Measurements from ENCODE around the gene ANKFY1.
"Not testable (repeated sequence)": the region's sequence is repeated elsewhere in the genome, so short reads cannot be mapped to it uniquely, and the experiment has no call there.

ANKFY1 gene

GRCh38 chr17:4143563-4144421 lies 120.0 kb downstream of the ANKFY1 start:
- peak overlapping the region; percentile 83 for H3K4me3 ChIP-seq (replicated peaks; ENCODE audit: low read depth, low read length)
- no peak for TF ChIP-seq CTCF (IDR thresholded peaks at IDR 0.05; ENCODE audit: low read depth, low read length, missing control alignments)
- peak; percentile 77 for DNase-seq (ENCODE audit: extremely low read depth, low read depth)

GRCh38 chr17:4142107-4142900 lies 121.5 kb downstream of the ANKFY1 start:
- DNase-seq (ENCODE audit: extremely low read depth, low read depth): no peak
- peak overlapping the region; percentile 83 for H3K4me3 ChIP-seq (replicated peaks; ENCODE audit: low read depth, low read length)
- TF ChIP-seq CTCF (IDR thresholded peaks at IDR 0.05; ENCODE audit: low read depth, low read length, missing control alignments): no peak

- TF ChIP-seq CTCF (IDR thresholded peaks at IDR 0.05; ENCODE audit: low read depth, low read length, missing control alignments): no peak
Observed at GRCh38 chr17:4140125-4140524, 123.7 kb downstream of the ANKFY1 start.

GRCh38 chr17:4138906-4139526 lies 124.8 kb downstream of the ANKFY1 start:
- not testable (repeated sequence) for DNase-seq (ENCODE audit: extremely low read depth, low read depth)

More at GRCh38 chr17:4140125-4140524, 123.7 kb downstream of the ANKFY1 start:
- no peak for DNase-seq (ENCODE audit: extremely low read depth, low read depth)
- H3K4me3 ChIP-seq (replicated peaks; ENCODE audit: low read depth, low read length): no peak overlapping the region

GRCh38 chr17:4136373-4136772 lies 127.4 kb downstream of the ANKFY1 start:
- no peak overlapping the region for H3K4me3 ChIP-seq (replicated peaks; ENCODE audit: low read depth, low read length)
- DNase-seq (ENCODE audit: extremely low read depth, low read depth): no peak
- no peak for TF ChIP-seq CTCF (IDR thresholded peaks at IDR 0.05; ENCODE audit: low read depth, low read length, missing control alignments)

More at GRCh38 chr17:4138906-4139526, 124.8 kb downstream of the ANKFY1 start:
- not testable (repeated sequence) for H3K4me3 ChIP-seq (replicated peaks; ENCODE audit: low read depth, low read length)

GRCh38 chr17:4135489-4135888 lies 128.3 kb downstream of the ANKFY1 start:
- no peak for TF ChIP-seq CTCF (IDR thresholded peaks at IDR 0.05; ENCODE audit: low read depth, low read length, missing control alignments)
- DNase-seq (ENCODE audit: extremely low read depth, low read depth): no peak
- H3K4me3 ChIP-seq (replicated peaks; ENCODE audit: low read depth, low read length): no peak overlapping the region

- TF ChIP-seq CTCF (IDR thresholded peaks at IDR 0.05; ENCODE audit: low read depth, low read length, missing control alignments): no peak
- no peak overlapping the region for H3K4me3 ChIP-seq (replicated peaks; ENCODE audit: low read depth, low read length)
- DNase-seq (ENCODE audit: extremely low read depth, low read depth): no peak
Observed at GRCh38 chr17:4134721-4135120, 129.1 kb downstream of the ANKFY1 start.
